ENCODE results near the gene RFLNA.

Gene RFLNA, protein sequence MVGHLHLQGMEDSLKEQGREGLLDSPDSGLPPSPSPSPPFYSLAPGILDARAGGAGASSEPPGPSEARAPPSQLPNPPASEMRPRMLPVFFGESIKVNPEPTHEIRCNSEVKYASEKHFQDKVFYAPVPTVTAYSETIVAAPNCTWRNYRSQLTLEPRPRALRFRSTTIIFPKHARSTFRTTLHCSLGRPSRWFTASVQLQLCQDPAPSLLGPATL

DNA sequence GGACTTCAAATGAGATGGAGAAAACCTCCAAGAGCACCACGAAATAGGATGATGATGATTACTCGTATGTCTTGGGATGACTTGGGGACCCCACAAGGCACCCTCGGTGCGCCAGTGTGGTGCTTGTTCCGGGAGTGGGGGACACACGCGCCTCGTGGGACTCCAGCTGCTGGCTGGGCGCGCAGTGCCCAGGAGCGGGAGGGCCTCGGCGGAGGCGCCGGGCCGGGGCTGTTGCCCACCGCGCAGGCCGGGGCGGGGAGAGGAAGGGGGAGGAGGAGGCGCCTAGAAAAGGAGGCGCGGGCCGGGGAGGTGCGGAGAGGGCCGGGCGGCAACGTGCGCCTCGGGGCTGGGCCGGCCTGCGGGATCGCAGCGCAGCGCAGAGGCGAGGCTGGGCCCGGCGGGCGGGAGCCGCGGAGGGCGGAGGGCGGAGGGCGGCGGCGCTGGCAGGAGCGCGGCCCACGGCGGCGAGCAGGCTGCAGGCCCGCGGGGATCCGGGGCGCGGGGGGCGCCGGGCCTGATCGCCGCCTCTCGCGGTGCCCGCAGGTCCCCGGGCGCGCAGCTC lies at the start of gene RFLNA:
TSS of gene RFLNA (plus strand) at position 314 of the 562 bp plus-strand sequence. CDS start 337 bp downstream, outside the sequence.
- DNase-seq (ENCODE audit: low read depth in 1 of 2, low spot score in 1 of 2), result no peak

GRCh38 chr12:124247331-124247730 lies 47.6 kb upstream of the RFLNA start:
- no peak for DNase-seq (ENCODE audit: low read depth in 1 of 2, low spot score in 1 of 2)

- DNase-seq (ENCODE audit: low read depth in 1 of 2, low spot score in 1 of 2), result no peak
These were observed 45.7 kb upstream of the RFLNA start for GRCh38 chr12:124248941-124249825.

DNA sequence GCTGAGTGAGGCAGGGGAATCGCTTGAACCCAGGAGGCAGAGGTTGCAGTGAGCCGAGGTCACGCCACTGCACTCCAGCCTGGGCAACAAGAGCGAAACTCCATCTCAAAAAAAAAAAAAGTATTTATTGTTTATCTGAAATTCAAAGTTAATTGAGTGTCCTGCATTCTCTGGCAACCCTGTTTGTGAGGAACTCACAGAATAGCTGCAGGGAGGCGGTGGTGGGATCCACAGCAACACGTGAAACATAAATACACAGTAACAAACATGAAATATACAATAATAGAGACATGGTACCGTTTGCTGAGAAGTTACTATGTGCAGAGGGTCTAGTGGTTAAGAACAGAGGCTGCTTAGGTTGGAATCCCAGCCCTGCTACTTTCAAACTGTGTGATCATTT lies 43.7 kb upstream of the RFLNA start:
- no peak for DNase-seq (ENCODE audit: low read depth in 1 of 2, low spot score in 1 of 2)

DNA sequence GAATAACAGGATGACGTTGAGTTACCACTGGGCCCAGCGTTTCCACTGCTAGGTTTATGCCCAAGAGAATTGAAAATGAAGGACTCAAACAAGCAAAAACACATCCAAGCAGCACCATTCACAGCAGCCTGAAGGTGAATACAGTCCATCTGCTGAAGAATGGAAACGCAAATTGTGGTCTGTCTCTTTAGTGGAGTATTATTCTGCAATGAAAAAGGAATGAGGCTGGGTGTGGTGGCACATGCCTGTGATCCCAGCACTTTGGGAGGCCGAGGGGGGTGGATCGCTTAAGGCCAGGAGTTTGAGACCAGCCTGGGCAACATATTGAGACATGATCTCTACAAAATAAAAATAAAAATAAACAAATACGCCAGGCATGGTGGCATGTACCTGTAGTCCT lies 41.9 kb upstream of the RFLNA start:
- DNase-seq (ENCODE audit: low read depth in 1 of 2, low spot score in 1 of 2), result no peak

GRCh38 chr12:124254126-124254525 lies 40.8 kb upstream of the RFLNA start:
- DNase-seq (ENCODE audit: low read depth in 1 of 2, low spot score in 1 of 2), result no peak

DNA sequence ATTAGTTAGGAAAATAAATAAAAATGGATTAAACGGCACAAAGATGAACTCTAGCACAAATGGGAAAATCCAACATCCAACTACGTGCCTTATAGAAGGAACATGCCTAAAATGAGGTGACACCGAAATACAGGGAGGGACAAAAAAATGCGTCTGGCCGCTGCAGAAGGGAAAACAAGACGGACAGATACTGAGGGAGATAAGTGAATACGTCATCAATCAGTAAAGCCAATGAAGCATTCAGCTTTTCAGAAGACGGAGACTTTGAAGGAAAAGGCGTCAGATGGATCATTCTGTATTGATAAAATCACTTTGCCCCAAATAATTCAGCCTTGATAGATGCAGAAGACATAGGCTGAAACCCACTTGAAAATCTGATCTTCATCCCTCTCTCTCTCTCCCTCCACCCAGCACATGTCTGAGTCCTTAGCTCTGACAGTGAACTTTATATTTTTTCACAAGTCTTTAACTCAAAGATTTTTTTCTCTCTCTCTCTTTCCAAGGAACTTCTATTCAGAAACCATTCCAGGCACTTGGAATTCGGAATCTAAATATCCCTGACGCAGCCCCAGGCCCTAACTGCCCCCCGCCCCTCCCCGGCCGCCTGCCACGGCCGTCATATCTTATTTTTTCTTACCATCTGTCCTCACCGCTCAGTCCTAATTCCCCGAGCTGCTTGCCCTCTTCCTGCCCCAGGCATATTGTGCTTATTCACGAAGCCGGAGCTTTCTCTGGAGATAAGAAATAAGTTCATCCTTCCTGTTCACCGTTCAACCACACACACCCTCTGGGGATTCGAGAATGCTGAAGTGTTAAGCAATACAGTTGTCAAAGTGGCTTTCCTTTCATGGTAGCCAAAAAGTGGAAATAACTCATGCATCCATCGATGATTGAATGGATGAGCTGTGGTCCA lies 35.5 kb upstream of the RFLNA start:
- no peak for DNase-seq (ENCODE audit: low read depth in 1 of 2, low spot score in 1 of 2)

GRCh38 chr12:124261885-124262284 lies 33.0 kb upstream of the RFLNA start:
- DNase-seq (ENCODE audit: low read depth in 1 of 2, low spot score in 1 of 2), result no peak

- no peak for DNase-seq (ENCODE audit: low read depth in 1 of 2, low spot score in 1 of 2)
These were observed 30.7 kb upstream of the RFLNA start for GRCh38 chr12:124264089-124264795.

DNA sequence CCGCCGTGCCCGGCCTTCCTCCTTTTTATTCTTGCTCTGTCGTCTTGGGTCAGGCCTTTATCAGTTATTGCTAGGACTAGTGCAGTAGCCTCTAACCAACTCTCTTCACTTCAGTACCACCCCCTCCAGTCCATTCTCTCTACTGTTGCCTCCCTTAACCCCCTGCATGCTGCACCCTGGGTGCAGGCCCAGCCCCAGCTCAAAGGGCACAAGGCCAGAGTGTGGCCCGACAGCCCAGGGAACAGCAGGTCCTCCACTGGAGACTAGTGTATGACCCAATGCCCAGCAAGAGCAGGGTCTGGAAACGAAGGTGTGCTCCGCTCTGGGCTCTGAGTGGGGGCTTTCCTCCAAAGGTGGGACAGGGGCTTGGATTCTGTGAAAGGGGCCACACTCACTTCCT lies 30.0 kb upstream of the RFLNA start:
- DNase-seq (ENCODE audit: low read depth in 1 of 2, low spot score in 1 of 2), result no peak

- no peak for DNase-seq (ENCODE audit: low read depth in 1 of 2, low spot score in 1 of 2)
These were observed 27.6 kb upstream of the RFLNA start for GRCh38 chr12:124267205-124267778.

- no peak for DNase-seq (ENCODE audit: low read depth in 1 of 2, low spot score in 1 of 2)
These were observed 24.2 kb upstream of the RFLNA start for GRCh38 chr12:124270671-124271070.

- no peak for DNase-seq (ENCODE audit: low read depth in 1 of 2, low spot score in 1 of 2)
These were observed 21.3 kb upstream of the RFLNA start for GRCh38 chr12:124273630-124274029.

DNA sequence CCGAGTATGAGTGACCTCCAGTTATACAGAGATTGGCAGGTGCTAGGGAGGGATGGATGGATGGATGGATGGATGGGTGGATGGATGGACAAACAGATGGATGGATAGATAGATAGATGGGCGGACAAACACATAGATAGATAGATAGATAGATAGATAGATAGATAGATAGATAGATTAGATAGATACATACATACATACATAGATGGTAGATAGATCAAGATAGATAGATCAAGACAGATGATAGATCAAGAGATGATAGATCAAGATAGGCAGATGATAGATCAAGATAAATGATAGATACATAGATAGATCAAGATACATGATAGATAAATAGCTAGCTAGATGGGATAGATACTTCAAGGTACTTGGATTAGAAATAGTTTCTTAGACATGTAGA lies 18.6 kb upstream of the RFLNA start:
- DNase-seq (ENCODE audit: low read depth in 1 of 2, low spot score in 1 of 2), result no peak

GRCh38 chr12:124277394-124278241 lies 17.3 kb upstream of the RFLNA start:
- DNase-seq (ENCODE audit: low read depth in 1 of 2, low spot score in 1 of 2), result no peak

DNA sequence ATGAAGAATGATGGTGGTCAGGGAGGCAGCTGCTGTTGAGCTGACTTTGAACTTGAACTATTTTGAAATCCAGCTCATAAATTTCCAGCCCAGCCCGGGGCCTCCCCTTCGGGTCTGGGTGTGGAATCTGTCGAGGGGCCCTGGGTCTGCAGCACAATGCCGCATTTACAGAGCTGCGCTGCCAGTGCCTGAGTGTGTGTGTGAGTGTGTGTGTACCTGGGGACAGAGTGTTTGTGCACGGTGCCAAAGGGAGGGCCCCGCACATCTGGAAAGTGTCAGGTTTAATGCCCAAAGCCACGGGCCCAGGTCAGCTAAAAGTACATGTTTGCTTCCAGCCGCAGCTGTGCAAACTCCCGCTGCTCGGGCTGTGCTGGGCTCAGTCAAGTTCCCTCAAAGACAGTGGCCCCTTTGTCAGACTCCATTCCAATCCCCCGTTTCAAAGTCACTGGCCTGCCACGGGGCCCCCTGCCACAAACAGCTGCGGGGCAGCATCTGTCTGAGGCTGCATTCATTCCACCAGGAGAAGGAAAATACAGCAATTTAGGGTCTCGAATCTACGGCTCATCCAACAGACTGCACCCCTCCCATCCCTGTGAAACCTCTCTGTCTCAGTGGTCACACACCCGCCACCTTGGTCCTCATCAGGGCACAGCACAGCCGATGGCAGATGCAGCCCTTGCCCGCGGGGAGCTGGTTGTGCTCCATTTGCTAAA lies 16.3 kb upstream of the RFLNA start:
- DNase-seq (ENCODE audit: low read depth in 1 of 2, low spot score in 1 of 2), result no peak

- DNase-seq (ENCODE audit: low read depth in 1 of 2, low spot score in 1 of 2), result no peak
These were observed 15.6 kb upstream of the RFLNA start for GRCh38 chr12:124279315-124279714.

DNA sequence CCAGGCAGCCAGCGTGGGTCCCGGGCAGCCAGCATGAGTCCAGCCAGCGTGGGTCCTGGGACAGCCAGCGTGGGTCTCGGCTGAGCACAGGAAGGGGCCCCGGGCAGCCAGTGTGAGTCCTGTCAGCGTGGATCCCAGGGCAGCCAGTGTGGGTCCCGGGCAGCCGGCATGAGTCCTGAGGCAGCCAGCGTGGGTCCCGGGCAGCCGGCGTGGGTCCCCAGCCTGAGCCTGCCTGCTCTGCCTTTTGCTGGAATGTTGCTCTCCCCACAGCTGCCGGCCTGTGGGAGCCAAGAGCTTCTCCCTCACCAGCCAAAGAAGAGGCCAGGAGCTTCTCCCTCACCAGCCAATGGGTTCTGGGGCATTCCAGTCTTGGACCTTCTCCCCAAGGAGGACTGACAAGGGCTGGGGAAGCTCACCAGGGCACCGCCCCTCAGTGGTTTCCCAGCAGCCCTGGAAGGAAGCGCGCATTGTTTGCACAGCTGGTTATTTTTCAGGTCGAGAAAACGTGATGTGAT lies 15.0 kb upstream of the RFLNA start:
- DNase-seq (ENCODE audit: low read depth in 1 of 2, low spot score in 1 of 2), result no peak

All from stimulated activated CD4-positive, alpha-beta T cell treated with anti-CD3 and anti-CD28 coated beads, Interleukin-15, amount 100 ng/mL, for 1 hour (primary cell).